Adrenal gland (tissue), 5 donors: Measurements from ENCODE around the gene PCYOX1L.

ENCODE experiments used
- CTCF ChIP-seq, 6 experiments: fragments of 450-650 bp in 4 of 6; fragments of 200-600 bp in 2 of 6; sonication (generic) in 1 of 6; IDR thresholded peaks; 1 replicate in 5 of 6; 2 replicates in 1 of 6; pipeline versions ENCODE4 v1.5.1 to v1.8.0; 2016 to 2021; ENCODE audit warnings: antibody characterized with exemption in 6 of 6, mild to moderate bottlenecking in 2 of 6, moderate library complexity in 1 of 6
- POLR2A ChIP-seq, 2 donors: fragments of 450-650 bp; IDR thresholded peaks; one replicate each; pipeline ENCODE4 v1.6.1; 2017; ENCODE audit warnings: antibody characterized with exemption in 2 of 2, mild to moderate bottlenecking in 2 of 2, moderate library complexity in 1 of 2
- donor health status: DM: no; HTN: no; CAD: no.

GRCh38 chr5:149410721-149411432, 53.0 kb downstream of the PCYOX1L start:
- TF ChIP-seq CTCF (IDR thresholded peaks at IDR 0.05) (no peak), POLR2A (IDR thresholded peaks at IDR 0.05) (no peak)
